ENCODE results near the gene WDR76.

DNA sequence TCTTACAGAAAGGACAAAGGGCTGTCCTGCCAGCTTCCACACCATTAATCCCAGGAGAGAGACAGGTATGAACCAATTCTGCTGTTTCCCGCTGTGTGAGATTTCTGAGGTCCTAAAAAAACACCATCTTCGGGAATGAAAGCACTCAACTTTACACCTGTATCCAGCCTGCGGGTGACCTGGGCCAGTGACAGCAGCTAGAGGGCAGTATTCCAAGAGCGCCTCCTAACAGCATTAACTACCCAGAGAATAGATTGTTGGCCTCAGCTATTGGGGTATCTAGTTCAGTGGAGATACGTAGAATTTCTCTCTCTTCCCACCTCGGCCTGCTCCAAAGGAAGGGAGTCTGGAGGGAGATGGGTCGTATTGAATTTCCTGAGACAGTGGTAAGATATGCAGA, 55.1 kb downstream of the WDR76 start:
- TF ChIP-seq CTCF (IDR thresholded peaks at IDR 0.05 in 8 of 11, conservative IDR thresholded peaks at IDR 0.05 in 3 of 11) (peak in 3 of 11 experiments; percentile 20 to 39 (median 22)), POLR2A (IDR thresholded peaks at IDR 0.05) (no peak)

All from spleen (tissue), 7 donors.